ENCODE measurements around the gene HOPX.

GRCh38 chr4:56637791-56638190 lies 43.3 kb downstream of the HOPX start:
- TF ChIP-seq TAF1 (IDR thresholded peaks at IDR 0.05; ENCODE audit: borderline replicate concordance, low read depth, low read length) (no peak), POLR2A (IDR thresholded peaks at IDR 0.05; ENCODE audit: low read depth, low read length) (no peak)

All from GM12892 (cell line).